Activated CD4-positive, alpha-beta memory T cell treated with anti-CD3 and anti-CD28 coated beads for 36 hours (primary cell): Measurements from ENCODE around the gene SYNM. TPM values are rescaled to one million over a fixed set of nuclear protein-coding genes. Genes with fewer than 3 reads are reported as not detected.

Experiments
- CTCF ChIA-PET: fragments of 350-600 bp; sonication (Branson Sonifier 250); formaldehyde crosslinking; loops from one replicate; lab custom pipeline; 2021; ENCODE audit warnings: antibody characterized with exemption, inconsistent platforms; lab: Charles Lee
- POLR2A ChIA-PET: fragments of 350-600 bp; sonication (Branson Sonifier 250); formaldehyde crosslinking; loops from one replicate; lab custom pipeline; 2021; ENCODE audit warnings: antibody characterized with exemption; lab: Charles Lee
- DNase-seq: peaks from one replicate; pipeline ENCODE4 v3.0.0-alpha.2; 2020
- H3K27ac Mint-ChIP-seq: one replicate; pipeline ENCODE4 v1.8.0; 2021; ENCODE audit warnings: mixed read lengths
- H3K27me3 Mint-ChIP-seq: one replicate; pipeline ENCODE4 v1.8.0; 2021; ENCODE audit warnings: mixed read lengths
- H3K36me3 Mint-ChIP-seq: one replicate; pipeline ENCODE4 v1.8.0; 2021; ENCODE audit warnings: mixed read lengths
- H3K4me1 Mint-ChIP-seq: one replicate; pipeline ENCODE4 v1.8.0; 2021; ENCODE audit warnings: low read depth, mixed read lengths
- H3K4me3 Mint-ChIP-seq: one replicate; pipeline ENCODE4 v1.8.0; 2021; ENCODE audit warnings: mild to moderate bottlenecking, mixed read lengths
- H3K9me3 Mint-ChIP-seq: one replicate; pipeline ENCODE4 v1.8.0; 2021; ENCODE audit warnings: mixed read lengths
- intact Hi-C: fragments of 100-400 bp; cut with micrococcal nuclease; formaldehyde crosslinking; loops from one replicate; pipeline ENCODE4 v1.15.1; 2023
- total RNA-seq, 2 experiments: library from RNA; stranded (reverse); gene quantifications; one replicate each; pipeline ENCODE4 v1.2.3, GENCODE V29; 2021

SYNM gene
- total RNA-seq, 2 experiments from 2014 or later = 2.6 to 2.7 TPM

GRCh38 chr15:99140590-99140989 lies 35.7 kb downstream of the SYNM start:
- intact Hi-C loops = no loop called here
- ChIA-PET POLR2A (no interaction called here), CTCF (interaction anchor here (1.4 kb wide), 1 partner anchor 64 kb away, joined by 3 read pairs; no protein-coding TSS in a partner anchor)
- Mint-ChIP-seq H3K27me3 (no peaks in the 10 kb centered on the region), H3K27ac (no peak overlapping the region), H3K4me3 (no peak overlapping the region), H3K9me3 (no peaks in the 10 kb centered on the region), H3K36me3 (no peaks in the 10 kb centered on the region), H3K4me1 (no peaks in the 10 kb centered on the region)
- DNase-seq = no peak

DNA sequence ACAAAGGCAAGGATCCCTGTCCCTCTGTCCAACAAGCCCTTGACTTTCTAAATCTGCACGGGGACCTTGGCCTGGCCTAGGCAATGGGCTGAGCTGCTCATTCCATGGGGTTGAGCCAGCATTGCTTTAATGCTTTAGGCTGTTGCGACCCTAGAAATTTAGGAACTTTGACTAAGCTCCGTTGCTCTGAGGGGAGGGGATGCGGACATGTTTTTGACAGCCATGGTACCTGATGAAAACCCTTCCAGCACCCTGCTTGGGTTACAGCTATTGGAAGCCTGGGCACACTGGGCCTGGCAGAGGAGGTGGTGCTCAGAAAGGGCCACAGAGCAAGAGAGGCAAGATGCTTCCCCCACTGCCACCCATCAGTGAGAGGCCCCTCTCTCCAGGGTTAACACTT lies 37.1 kb downstream of the SYNM start:
- no peaks in the 10 kb centered on the region for H3K36me3 Mint-ChIP-seq
- H3K4me1 Mint-ChIP-seq = no peaks in the 10 kb centered on the region
- no peaks in the 10 kb centered on the region for H3K9me3 Mint-ChIP-seq
- no peak overlapping the region for H3K4me3 Mint-ChIP-seq
- CTCF ChIA-PET = no interaction called here
- no peak overlapping the region for H3K27ac Mint-ChIP-seq
- POLR2A ChIA-PET = no interaction called here
- intact Hi-C loops = no loop called here
- H3K27me3 Mint-ChIP-seq = no peaks in the 10 kb centered on the region
- no peak for DNase-seq

- intact Hi-C loops = no loop called here
- POLR2A ChIA-PET = no interaction called here
- Mint-ChIP-seq H3K4me1 (no peaks in the 10 kb centered on the region), H3K4me3 (no peak overlapping the region), H3K9me3 (no peaks in the 10 kb centered on the region), H3K27me3 (no peaks in the 10 kb centered on the region), H3K27ac (no peak overlapping the region), H3K36me3 (no peaks in the 10 kb centered on the region)
- DNase-seq = no peak
- CTCF ChIA-PET = no interaction called here
These were observed 37.7 kb downstream of the SYNM start for GRCh38 chr15:99142562-99142961.

DNA sequence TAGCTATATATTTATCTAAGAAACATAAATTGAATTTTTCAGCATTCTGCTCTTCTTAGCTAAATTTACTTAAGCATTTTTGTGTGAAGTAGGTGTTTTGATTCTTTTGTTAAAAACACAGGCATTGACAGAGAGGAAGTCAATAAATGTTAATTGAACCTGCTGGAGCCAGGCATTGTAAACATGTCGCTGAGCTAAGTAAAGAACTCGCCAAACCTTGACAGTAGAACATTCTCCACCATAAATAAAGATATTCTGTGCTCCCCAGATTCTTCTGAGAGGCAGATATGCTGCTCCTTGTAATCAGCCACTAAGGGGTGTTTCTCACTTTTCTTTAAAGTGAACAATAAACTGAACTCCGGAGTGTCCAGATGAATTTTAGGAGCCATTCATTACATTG lies 38.4 kb downstream of the SYNM start:
- no peaks in the 10 kb centered on the region for H3K9me3 Mint-ChIP-seq
- H3K4me1 Mint-ChIP-seq = no peaks in the 10 kb centered on the region
- ChIA-PET POLR2A (no interaction called here), CTCF (no interaction called here)
- H3K27me3 Mint-ChIP-seq = no peaks in the 10 kb centered on the region
- no peak overlapping the region for H3K27ac Mint-ChIP-seq
- intact Hi-C loops = no loop called here
- no peak overlapping the region for H3K4me3 Mint-ChIP-seq
- no peak for DNase-seq
- no peaks in the 10 kb centered on the region for H3K36me3 Mint-ChIP-seq

- CTCF ChIA-PET = no interaction called here
- DNase-seq = no peak
- intact Hi-C loops = no loop called here
- Mint-ChIP-seq H3K36me3 (no peaks in the 10 kb centered on the region), H3K27me3 (no peaks in the 10 kb centered on the region), H3K4me3 (no peak overlapping the region), H3K4me1 (no peaks in the 10 kb centered on the region), H3K9me3 (no peaks in the 10 kb centered on the region), H3K27ac (no peak overlapping the region)
- POLR2A ChIA-PET = no interaction called here
These were observed 39.1 kb downstream of the SYNM start for GRCh38 chr15:99143655-99144610.

- no peak for DNase-seq
- Mint-ChIP-seq H3K27ac (no peak overlapping the region), H3K4me3 (no peak overlapping the region), H3K9me3 (no peaks in the 10 kb centered on the region), H3K4me1 (no peaks in the 10 kb centered on the region), H3K36me3 (no peaks in the 10 kb centered on the region), H3K27me3 (no peaks in the 10 kb centered on the region)
- ChIA-PET CTCF (interaction anchor here (0.6 kb wide), 1 partner anchor 617 kb away, joined by 7 read pairs; no protein-coding TSS in a partner anchor), POLR2A (no interaction called here)
- intact Hi-C loops = no loop called here
These were observed 40.1 kb downstream of the SYNM start for GRCh38 chr15:99145005-99145404.

- H3K9me3 Mint-ChIP-seq = no peaks in the 10 kb centered on the region
- no peaks in the 10 kb centered on the region for H3K27me3 Mint-ChIP-seq
- H3K4me1 Mint-ChIP-seq = no peaks in the 10 kb centered on the region
- H3K27ac Mint-ChIP-seq = no peak overlapping the region
- ChIA-PET CTCF (no interaction called here), POLR2A (no interaction called here)
- H3K36me3 Mint-ChIP-seq = no peaks in the 10 kb centered on the region
- H3K4me3 Mint-ChIP-seq = no peak overlapping the region
- DNase-seq = no peak
- intact Hi-C loops = no loop called here
These were observed 40.9 kb downstream of the SYNM start for GRCh38 chr15:99145778-99146177.

DNA sequence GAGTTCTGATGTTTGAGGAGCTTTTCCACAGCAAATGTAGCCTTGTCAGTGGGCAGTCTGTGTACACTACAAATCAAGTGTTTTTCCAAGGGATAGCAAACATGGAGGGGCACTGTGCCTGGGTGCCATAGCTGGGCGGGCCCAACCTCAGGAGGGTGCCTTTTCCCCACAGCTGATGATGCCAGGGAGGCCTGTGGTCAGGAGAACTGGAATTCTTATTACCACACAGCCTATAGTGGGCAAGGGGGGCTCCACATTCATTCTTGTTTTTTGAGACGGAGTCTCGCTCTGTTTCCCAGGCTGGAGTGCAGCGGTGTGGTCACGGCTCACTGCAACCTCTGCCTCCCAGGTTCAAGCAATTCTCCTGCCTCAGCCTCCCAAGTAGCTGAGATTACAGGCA lies 41.8 kb downstream of the SYNM start:
- Mint-ChIP-seq H3K4me1 (no peaks in the 10 kb centered on the region), H3K36me3 (no peaks in the 10 kb centered on the region), H3K27ac (no peak overlapping the region), H3K27me3 (no peaks in the 10 kb centered on the region), H3K4me3 (no peak overlapping the region), H3K9me3 (no peaks in the 10 kb centered on the region)
- no peak for DNase-seq
- ChIA-PET POLR2A (no interaction called here), CTCF (no interaction called here)
- intact Hi-C loops = no loop called here

GRCh38 chr15:99148851-99149276 lies 44.0 kb downstream of the SYNM start:
- Mint-ChIP-seq H3K9me3 (no peaks in the 10 kb centered on the region), H3K4me3 (no peak overlapping the region), H3K27ac (no peak overlapping the region), H3K4me1 (no peaks in the 10 kb centered on the region), H3K36me3 (no peaks in the 10 kb centered on the region), H3K27me3 (no peaks in the 10 kb centered on the region)
- ChIA-PET POLR2A (no interaction called here), CTCF (no interaction called here)
- DNase-seq = no peak
- intact Hi-C loops = no loop called here

DNA sequence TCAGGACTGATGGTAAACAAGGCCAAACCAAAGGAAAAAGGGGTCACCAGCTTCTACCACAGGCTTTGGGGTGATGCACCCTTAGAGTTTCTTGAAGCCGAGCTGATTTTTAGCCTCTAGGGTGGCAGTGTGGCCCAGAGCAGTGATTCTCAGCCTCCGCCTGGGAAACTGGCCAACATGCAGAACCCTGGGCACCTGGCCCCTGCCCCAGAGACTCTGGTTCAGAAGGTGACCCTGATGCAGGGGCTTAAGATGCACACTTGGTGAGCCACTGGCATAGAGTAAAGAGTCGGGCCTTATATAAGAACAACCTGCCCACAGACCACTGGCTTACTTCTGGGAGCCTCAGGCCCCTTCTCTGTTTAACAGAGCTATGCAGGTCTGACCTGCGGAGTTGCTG lies 44.5 kb downstream of the SYNM start:
- no peak overlapping the region for H3K4me3 Mint-ChIP-seq
- DNase-seq = no peak
- H3K36me3 Mint-ChIP-seq = no peaks in the 10 kb centered on the region
- no peaks in the 10 kb centered on the region for H3K4me1 Mint-ChIP-seq
- ChIA-PET CTCF (no interaction called here), POLR2A (no interaction called here)
- no peaks in the 10 kb centered on the region for H3K9me3 Mint-ChIP-seq
- no peak overlapping the region for H3K27ac Mint-ChIP-seq
- intact Hi-C loops = no loop called here
- no peaks in the 10 kb centered on the region for H3K27me3 Mint-ChIP-seq

- Mint-ChIP-seq H3K4me1 (no peaks in the 10 kb centered on the region), H3K27me3 (no peaks in the 10 kb centered on the region), H3K4me3 (no peak overlapping the region), H3K36me3 (no peaks in the 10 kb centered on the region), H3K27ac (no peak overlapping the region), H3K9me3 (no peaks in the 10 kb centered on the region)
- POLR2A ChIA-PET = no interaction called here
- no peak for DNase-seq
- CTCF ChIA-PET = no interaction called here
- intact Hi-C loops = no loop called here
These were observed 46.3 kb downstream of the SYNM start for GRCh38 chr15:99151156-99151555.

DNA sequence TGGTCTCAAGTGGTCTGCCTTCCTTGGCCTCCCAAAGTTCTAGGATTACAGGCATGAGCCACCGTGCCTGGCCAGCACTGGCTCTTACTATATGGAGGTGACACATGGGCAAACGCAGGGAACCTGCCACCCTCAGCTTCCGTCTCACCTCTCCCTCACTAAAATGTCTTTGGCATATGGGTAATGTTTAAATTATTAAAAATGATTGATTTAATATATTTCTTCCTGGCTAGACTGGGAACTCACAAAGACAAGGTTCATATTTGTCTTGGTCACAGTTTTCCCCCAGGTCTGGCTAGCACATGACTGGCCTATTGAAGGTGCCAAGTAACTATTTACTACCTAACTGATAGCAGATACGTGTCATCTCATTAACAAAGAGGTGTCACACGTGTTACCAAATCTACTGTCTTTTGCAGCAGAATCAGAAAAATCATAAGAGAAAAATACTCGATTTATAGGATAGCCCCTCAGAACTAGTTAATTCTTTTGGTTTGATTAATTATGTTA lies 48.2 kb downstream of the SYNM start:
- intact Hi-C loops = no loop called here
- no peaks in the 10 kb centered on the region for H3K4me1 Mint-ChIP-seq
- ChIA-PET CTCF (no interaction called here), POLR2A (no interaction called here)
- H3K9me3 Mint-ChIP-seq = no peaks in the 10 kb centered on the region
- H3K4me3 Mint-ChIP-seq = no peak overlapping the region
- no peaks in the 10 kb centered on the region for H3K36me3 Mint-ChIP-seq
- no peak overlapping the region for H3K27ac Mint-ChIP-seq
- no peak for DNase-seq
- no peaks in the 10 kb centered on the region for H3K27me3 Mint-ChIP-seq

- no peak overlapping the region for H3K27ac Mint-ChIP-seq
- no peaks in the 10 kb centered on the region for H3K4me1 Mint-ChIP-seq
- intact Hi-C loops = no loop called here
- DNase-seq = no peak
- H3K36me3 Mint-ChIP-seq = no peaks in the 10 kb centered on the region
- POLR2A ChIA-PET = no interaction called here
- CTCF ChIA-PET = no interaction called here
- no peaks in the 10 kb centered on the region for H3K27me3 Mint-ChIP-seq
- no peak overlapping the region for H3K4me3 Mint-ChIP-seq
- H3K9me3 Mint-ChIP-seq = no peaks in the 10 kb centered on the region
These were observed 49.4 kb downstream of the SYNM start for GRCh38 chr15:99154271-99154670.
